Tibial nerve (tissue), 4 donors: ENCODE data around the gene RAI1.

Experiments used
- EP300 ChIP-seq, 2 donors: sonication (generic); formaldehyde crosslinking; IDR thresholded peaks; one replicate each; pipeline ENCODE4 v1.6.1; 2017; ENCODE audit warnings: antibody characterized with exemption in 2 of 2, mild to moderate bottlenecking in 1 of 2
- TF ChIP-seq, protein P1 (sequence below), 5 experiments: fragments of 200-600 bp in 3 of 5; fragments of 450-650 bp in 2 of 5; sonication (generic) in 3 of 5; IDR thresholded peaks; one replicate each; pipeline ENCODE4 v1.5.1; 2016 to 2019; ENCODE audit warnings: antibody characterized with exemption in 5 of 5, mild to moderate bottlenecking in 3 of 5, moderate library complexity in 2 of 5

DNA sequence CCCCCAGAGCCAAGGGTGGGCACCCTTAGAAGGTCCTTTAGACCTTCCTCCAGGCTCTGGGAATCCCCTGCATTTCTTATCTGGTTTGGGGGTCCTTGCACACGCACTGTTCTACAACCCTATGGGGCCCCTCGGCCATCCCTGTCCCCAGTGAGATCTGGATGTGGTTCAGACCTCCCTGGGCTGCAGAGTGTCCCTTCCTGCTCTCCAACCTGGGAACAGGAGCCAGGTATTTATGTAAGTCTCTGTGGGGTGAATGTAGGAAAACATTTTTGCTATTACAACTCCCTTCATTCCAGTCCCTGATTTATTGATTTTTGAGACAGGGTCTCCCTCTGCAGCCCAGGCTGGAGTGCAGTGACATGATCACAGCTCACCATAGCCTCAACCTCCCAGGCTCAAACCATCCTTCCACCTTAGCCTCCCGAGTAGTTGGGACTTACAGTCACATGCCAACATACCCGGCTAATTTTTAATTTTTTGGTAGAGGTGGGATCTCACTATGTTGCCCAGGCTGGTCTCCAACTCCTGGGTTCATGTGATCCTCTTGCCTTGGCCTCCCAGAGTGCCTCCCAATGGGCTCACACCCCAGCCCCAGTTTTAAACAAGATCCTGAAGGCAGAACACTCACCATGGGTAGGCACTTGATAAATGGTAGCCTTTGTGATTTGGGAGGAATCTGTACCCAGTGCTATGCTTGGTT lies 61.6 kb downstream of the RAI1 start:
- TF ChIP-seq, protein P1, sequence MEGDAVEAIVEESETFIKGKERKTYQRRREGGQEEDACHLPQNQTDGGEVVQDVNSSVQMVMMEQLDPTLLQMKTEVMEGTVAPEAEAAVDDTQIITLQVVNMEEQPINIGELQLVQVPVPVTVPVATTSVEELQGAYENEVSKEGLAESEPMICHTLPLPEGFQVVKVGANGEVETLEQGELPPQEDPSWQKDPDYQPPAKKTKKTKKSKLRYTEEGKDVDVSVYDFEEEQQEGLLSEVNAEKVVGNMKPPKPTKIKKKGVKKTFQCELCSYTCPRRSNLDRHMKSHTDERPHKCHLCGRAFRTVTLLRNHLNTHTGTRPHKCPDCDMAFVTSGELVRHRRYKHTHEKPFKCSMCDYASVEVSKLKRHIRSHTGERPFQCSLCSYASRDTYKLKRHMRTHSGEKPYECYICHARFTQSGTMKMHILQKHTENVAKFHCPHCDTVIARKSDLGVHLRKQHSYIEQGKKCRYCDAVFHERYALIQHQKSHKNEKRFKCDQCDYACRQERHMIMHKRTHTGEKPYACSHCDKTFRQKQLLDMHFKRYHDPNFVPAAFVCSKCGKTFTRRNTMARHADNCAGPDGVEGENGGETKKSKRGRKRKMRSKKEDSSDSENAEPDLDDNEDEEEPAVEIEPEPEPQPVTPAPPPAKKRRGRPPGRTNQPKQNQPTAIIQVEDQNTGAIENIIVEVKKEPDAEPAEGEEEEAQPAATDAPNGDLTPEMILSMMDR (IDR thresholded peaks at IDR 0.05) = no peak
- no peak for TF ChIP-seq EP300 (IDR thresholded peaks at IDR 0.05)
